Stomach (tissue), 19 donors: ENCODE measurements around the gene TPRG1L. TPM values are rescaled to one million over a fixed set of nuclear protein-coding genes. Genes with fewer than 3 reads are reported as not detected.
"Not testable (repeated sequence)": the region's sequence is repeated elsewhere in the genome, so short reads cannot be mapped to it uniquely, and the experiment has no call there.

ENCODE experiments used
- DNase-seq, 2 donors: peaks; one replicate each; pipeline versions ENCODE4 v3.0.0 to v3.0.0-alpha.2; 2013 to 2019
- H3K27ac ChIP-seq, 5 donors: fragments of 200-600 bp in 4 of 5; sonication (generic) in 4 of 5; one replicate each; pipeline ENCODE4 v1.5.1; 2013 to 2019; ENCODE audit warnings: mild to moderate bottlenecking in 1 of 5, moderate library complexity in 1 of 5
- H3K27me3 ChIP-seq, 3 donors: fragments of 200-600 bp; sonication (generic); one replicate each; pipeline ENCODE4 v1.5.1; 2017 to 2019; ENCODE audit warnings: mixed run types in 1 of 3
- H3K36me3 ChIP-seq, 4 donors: fragments of 200-600 bp; sonication (generic); 1 replicate in 3 of 4; 2 replicates in 1 of 4; pipeline ENCODE4 v1.5.1; 2016 to 2019
- H3K4me1 ChIP-seq, 4 donors: fragments of 200-600 bp; sonication (generic); one replicate each; pipeline ENCODE4 v1.5.1; 2016 to 2019
- H3K4me3 ChIP-seq, 4 donors: fragments of 200-600 bp; sonication (generic) in 3 of 4; one replicate each; pipeline ENCODE4 v1.5.1; 2016 to 2019; ENCODE audit warnings: mild to moderate bottlenecking in 1 of 4
- H3K9me3 ChIP-seq, 4 donors: fragments of 200-600 bp; sonication (generic); one replicate each; pipeline ENCODE4 v1.5.1; 2016 to 2019
- CTCF ChIP-seq, 7 experiments: fragments of 450-650 bp in 4 of 7; fragments of 200-600 bp in 3 of 7; sonication (generic) in 3 of 7; IDR thresholded peaks; one replicate each; pipeline ENCODE4 v1.5.1; 2016 to 2019; ENCODE audit warnings: antibody characterized with exemption in 7 of 7, control low read depth in 2 of 7, mild to moderate bottlenecking in 1 of 7
- EP300 ChIP-seq: sonication (generic); formaldehyde crosslinking; IDR thresholded peaks from one replicate; pipeline ENCODE4 v1.6.1; 2017; ENCODE audit warnings: antibody characterized with exemption
- POLR2A ChIP-seq, 4 donors: fragments of 450-650 bp; IDR thresholded peaks; one replicate each; pipeline ENCODE4 v1.6.1; 2016; ENCODE audit warnings: antibody characterized with exemption in 4 of 4, control low read depth in 2 of 4, mild to moderate bottlenecking in 1 of 4, moderate library complexity in 1 of 4
- POLR2AphosphoS5 ChIP-seq, 3 donors: sonication (generic); formaldehyde crosslinking; IDR thresholded peaks; one replicate each; pipeline ENCODE4 v1.6.1; 2016; ENCODE audit warnings: antibody characterized with exemption in 3 of 3
- WGBS, 5 donors: extraction: QIAGEN DNeasy Blood & Tissue Kit in 3 of 5; methylation state at CpG; one replicate each; pipeline versions ENCODE4 v1.1.5 to v1.1.7; 2013 to 2018; 5-methylcytosine and 5-hydroxymethylcytosine counted together
- intact Hi-C: fragments of 100-400 bp; cut with DNase I; formaldehyde crosslinking; loops from one replicate; pipeline ENCODE4 v1.15.1; 2023; ENCODE audit warnings: low total_unique reads
- long read RNA-seq, 10 donors: transcript quantifications; one replicate each; lab custom pipeline, GENCODE V29; 2026
- polyA plus RNA-seq, 3 donors: library from polyadenylated mRNA; stranded (reverse); fragments of 200-250 nt; gene quantifications; one replicate each; pipeline ENCODE4 v1.2.3, GENCODE V29; 2013
- total RNA-seq, 5 donors: library from RNA; depleted of rRNA; stranded (reverse); fragments of >200 nt; gene quantifications; one replicate each; pipeline versions ENCODE4 v1.1.0 to v1.2.3, GENCODE V29; 2014 to 2016
- donor health status: healthy with polysubstance abuse.
- donor health status: Bipolar disorder and iron deficiency.
- donor health status: healthy.

TPRG1L gene
- 10 to 100 TPM; 21.6 to 43.3 (median 30.3) TPM for total RNA-seq
- 10 to 100 TPM; 29.7 to 60.0 (median 33.7) TPM for polyA plus RNA-seq
- long read RNA-seq, donor 1, transcript TPRG1L-202 (5 exons, 2,414 nt): major isoform, 15 of 15 reads
- long read RNA-seq, donor 1, partial matches to known transcripts: 0 of 15 reads
- long read RNA-seq, donor 1, other reads (novel, unspliced or antisense): 0 of 15 reads
- long read RNA-seq, donor 2, transcript TPRG1L-202 (5 exons, 2,414 nt): major isoform, 18 of 18 reads
- long read RNA-seq, donor 2, partial matches to known transcripts: 0 of 18 reads
- long read RNA-seq, donor 2, other reads (novel, unspliced or antisense): 0 of 18 reads
- long read RNA-seq, donor 3, transcript TPRG1L-202 (5 exons, 2,414 nt): major isoform, 9 of 9 reads
- long read RNA-seq, donor 3, partial matches to known transcripts: 0 of 9 reads
- long read RNA-seq, donor 3, other reads (novel, unspliced or antisense): 0 of 9 reads
- long read RNA-seq, donor 4, partial matches to known transcripts: 0 of 2 reads
- long read RNA-seq, donor 4, other reads (novel, unspliced or antisense): 0 of 2 reads
- long read RNA-seq, donor 5, transcript TPRG1L-202 (5 exons, 2,414 nt): major isoform, 26 of 26 reads
- long read RNA-seq, donor 5, partial matches to known transcripts: 0 of 26 reads
- long read RNA-seq, donor 5, other reads (novel, unspliced or antisense): 0 of 26 reads
- long read RNA-seq, donor 6: 0 reads
- long read RNA-seq, donor 7, transcript TPRG1L-202 (5 exons, 2,414 nt): major isoform, 21 of 21 reads
- long read RNA-seq, donor 7, partial matches to known transcripts: 0 of 21 reads
- long read RNA-seq, donor 7, other reads (novel, unspliced or antisense): 0 of 21 reads
- long read RNA-seq, donor 8, transcript TPRG1L-202 (5 exons, 2,414 nt): major isoform, 13 of 13 reads
- long read RNA-seq, donor 8, partial matches to known transcripts: 0 of 13 reads
- long read RNA-seq, donor 8, other reads (novel, unspliced or antisense): 0 of 13 reads
- long read RNA-seq, donor 9, transcript TPRG1L-202 (5 exons, 2,414 nt): major isoform, 16 of 16 reads
- long read RNA-seq, donor 9, partial matches to known transcripts: 0 of 16 reads
- long read RNA-seq, donor 9, other reads (novel, unspliced or antisense): 0 of 16 reads
- long read RNA-seq, donor 10, transcript TPRG1L-202 (5 exons, 2,414 nt): major isoform, 15 of 15 reads
- long read RNA-seq, donor 10, partial matches to known transcripts: 0 of 15 reads
- long read RNA-seq, donor 10, other reads (novel, unspliced or antisense): 0 of 15 reads

GRCh38 chr1:3624200-3625136 lies at the start of gene TPRG1L:
TSS of gene TPRG1L (plus strand) at chr1:3625015. CDS start at chr1:3625073, 58 bp downstream.
- intact Hi-C loops: no loop called here
- Histone ChIP-seq H3K4me3 (peak within 1 kb of the TSS; percentile 90 to 99 (median 95)), H3K27me3 (no peaks in the 10 kb centered on the region), H3K4me1 (peaks cover 16 to 51% (median 35%) of the 10 kb centered on the region in 4 donors), H3K9me3 (no peaks in the 10 kb centered on the region), H3K27ac (peak within 1 kb of the TSS; percentile 81 to 94 (median 89)), H3K36me3 (peaks cover 22 to 31% (median 27%) of the 10 kb centered on the region in 4 donors)
- no peak for TF ChIP-seq CTCF (IDR thresholded peaks at IDR 0.05)
- TF ChIP-seq POLR2AphosphoS5 (IDR thresholded peaks at IDR 0.05): peak; percentile 57 to 91 (median 60)
- peak; percentile 99 for DNase-seq
- 0 to 1% (median 0%) methylated on average over 68 to 108 of the region's 108 CpGs for WGBS, 5 donors

GRCh38 chr1:3575515-3575914 lies 49.3 kb upstream of the TPRG1L start:
- H3K4me1 ChIP-seq, DNase-seq, H3K36me3 ChIP-seq, intact Hi-C loops, H3K9me3 ChIP-seq, H3K4me3 ChIP-seq, H3K27ac ChIP-seq: not testable (repeated sequence)
- WGBS, 5 donors: 71 to 87% (median 78%) methylated on average over 6 of the region's 6 CpGs
- peaks cover 0 to 22% (median 0%) of the 10 kb centered on the region in 3 donors for H3K27me3 ChIP-seq

DNA sequence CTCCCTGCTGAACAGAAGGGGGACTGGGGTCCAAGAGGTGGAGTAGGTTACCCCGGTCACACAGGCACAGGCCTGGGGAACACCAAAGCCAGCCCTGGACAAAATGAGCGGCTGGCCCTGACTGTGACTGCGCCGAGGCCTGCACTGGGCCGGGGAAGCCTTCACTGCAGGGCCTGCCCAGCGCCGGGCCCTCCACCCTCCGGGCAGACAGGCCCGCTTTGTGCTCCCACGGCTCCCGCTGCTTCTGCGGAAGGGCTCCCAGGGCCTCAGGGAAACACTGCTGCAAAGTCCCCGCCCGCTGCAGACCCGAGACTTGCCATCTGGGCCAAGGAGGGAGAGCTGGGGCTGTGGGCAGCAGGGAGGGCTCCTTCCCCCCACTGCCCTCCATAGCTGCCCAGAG lies 48.8 kb upstream of the TPRG1L start:
- Histone ChIP-seq H3K4me3 (no peak overlapping the region), H3K27ac (no peak overlapping the region), H3K27me3 (peaks cover 0 to 27% (median 0%) of the 10 kb centered on the region in 3 donors), H3K4me1 (no peaks in the 10 kb centered on the region), H3K9me3 (no peaks in the 10 kb centered on the region), H3K36me3 (no peaks in the 10 kb centered on the region)
- TF ChIP-seq POLR2AphosphoS5 (IDR thresholded peaks at IDR 0.05) (no peak), EP300 (no peak), POLR2A (IDR thresholded peaks at IDR 0.05) (no peak), CTCF (IDR thresholded peaks at IDR 0.05) (no peak)
- DNase-seq: peak in 1 of 2 donors; percentile 49
- intact Hi-C loops: no loop called here
- 88 to 91% (median 89%) methylated on average over 8 to 15 of the region's 15 CpGs for WGBS, 5 donors

DNA sequence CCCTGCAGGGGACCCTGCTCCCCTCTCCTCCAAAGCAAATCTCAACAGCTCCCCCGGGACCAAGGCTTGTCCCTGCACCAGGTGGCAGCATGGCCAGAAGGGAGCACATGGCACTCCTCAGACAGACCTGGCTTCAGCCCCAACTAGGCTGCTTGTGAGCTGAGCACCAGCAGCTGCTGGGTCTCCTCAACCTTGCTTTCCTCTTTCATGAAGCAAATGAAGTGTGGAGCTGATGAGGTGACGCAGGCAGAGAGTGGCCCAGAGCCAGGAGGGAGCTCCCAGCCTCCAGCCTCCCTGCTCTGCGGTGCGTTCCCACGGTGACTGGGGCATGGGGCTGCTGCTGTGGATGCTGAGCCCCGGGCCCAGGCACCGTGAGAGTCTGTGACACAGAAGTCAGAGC lies 47.5 kb upstream of the TPRG1L start:
- DNase-seq: peak in 1 of 2 donors; percentile 79
- Histone ChIP-seq H3K36me3 (no peaks in the 10 kb centered on the region), H3K9me3 (no peaks in the 10 kb centered on the region), H3K4me3 (no peak overlapping the region), H3K27me3 (peaks cover 0 to 39% (median 0%) of the 10 kb centered on the region in 3 donors), H3K27ac (no peak overlapping the region), H3K4me1 (no peaks in the 10 kb centered on the region)
- intact Hi-C loops: no loop called here
- WGBS, 5 donors: 77 to 90% (median 82%) methylated on average over 7 of the region's 7 CpGs
- TF ChIP-seq EP300 (no peak), CTCF (IDR thresholded peaks at IDR 0.05) (no peak), POLR2AphosphoS5 (IDR thresholded peaks at IDR 0.05) (no peak), POLR2A (IDR thresholded peaks at IDR 0.05) (no peak)
